Hepatocyte (in vitro differentiated cells): ENCODE data around the gene CCL28. TPM values are rescaled to one million over a fixed set of nuclear protein-coding genes. Genes with fewer than 3 reads are reported as not detected.
"Not testable (repeated sequence)": the region's sequence is repeated elsewhere in the genome, so short reads cannot be mapped to it uniquely, and the experiment has no call there.

Experiments used
- DNase-seq: peaks from one replicate; pipeline ENCODE4 v3.0.0-alpha.2; 2016; ENCODE audit warnings: low spot score
- H2AFZ ChIP-seq: fragments of 200-600 bp; sonication (generic); 2 replicates; pipeline ENCODE4 v1.6.0; 2016; ENCODE audit warnings: antibody characterized with exemption, mild to moderate bottlenecking
- H3K27ac ChIP-seq: fragments of 200-600 bp; sonication (generic); 2 replicates; pipeline ENCODE4 v1.5.1; 2016; ENCODE audit warnings: mild to moderate bottlenecking
- H3K27me3 ChIP-seq: fragments of 200-600 bp; sonication (generic); 2 replicates; pipeline ENCODE4 v1.6.1; 2016
- H3K36me3 ChIP-seq: fragments of 200-600 bp; sonication (generic); replicated peaks from 2 replicates; pipeline ENCODE4 v1.5.1; 2016; ENCODE audit warnings: low read depth; ENCODE audit not compliant: insufficient read depth
- H3K4me1 ChIP-seq: fragments of 200-600 bp; sonication (generic); 2 replicates; pipeline ENCODE4 v1.5.1; 2016; ENCODE audit warnings: mild to moderate bottlenecking, moderate library complexity; ENCODE audit not compliant: insufficient read depth
- H3K4me2 ChIP-seq: fragments of 200-600 bp; sonication (generic); 2 replicates; pipeline ENCODE4 v1.6.0; 2016
- H3K4me3 ChIP-seq: fragments of 200-600 bp; sonication (generic); 2 replicates; pipeline ENCODE4 v1.5.1; 2016; ENCODE audit warnings: mild to moderate bottlenecking
- H3K79me2 ChIP-seq: fragments of 200-600 bp; sonication (generic); 2 replicates; pipeline ENCODE4 v1.6.0; 2017; ENCODE audit warnings: mild to moderate bottlenecking
- H3K9me2 ChIP-seq: fragments of 200-600 bp; sonication (generic); replicated peaks from 2 replicates; pipeline ENCODE4 v1.6.0; 2017; ENCODE audit warnings: mild to moderate bottlenecking; ENCODE audit not compliant: insufficient read depth
- H3K9me3 ChIP-seq: fragments of 200-600 bp; sonication (generic); 2 replicates; pipeline ENCODE4 v1.5.1; 2016; ENCODE audit warnings: low read depth, mild to moderate bottlenecking
- H4K20me1 ChIP-seq: fragments of 200-600 bp; sonication (generic); 2 replicates; pipeline ENCODE4 v1.6.0; 2016; ENCODE audit warnings: mild to moderate bottlenecking; ENCODE audit not compliant: insufficient read depth, poor library complexity, severe bottlenecking
- CTCF ChIP-seq: fragments of 200-600 bp; sonication (generic); IDR thresholded peaks from 2 replicates; pipeline ENCODE4 v1.5.1; 2016; ENCODE audit warnings: antibody characterized with exemption, mild to moderate bottlenecking; ENCODE audit not compliant: poor library complexity
- EZH2 ChIP-seq: fragments of 200-600 bp; sonication (generic); IDR thresholded peaks from 2 replicates; pipeline ENCODE4 v1.6.1; 2016; ENCODE audit warnings: antibody characterized with exemption, mild to moderate bottlenecking, borderline replicate concordance
- EZH2phosphoT487 ChIP-seq: fragments of 200-600 bp; sonication (generic); IDR thresholded peaks from one replicate; pipeline ENCODE4 v1.6.1; 2018; ENCODE audit warnings: antibody characterized with exemption, mild to moderate bottlenecking, low read depth, moderate library complexity; ENCODE audit not compliant: unreplicated experiment, severe bottlenecking
- WGBS: methylation state at CpG from one replicate; pipeline ENCODE4 v1.1.6; 2016; ENCODE audit warnings: low lambda C conversion rate; ENCODE audit errors: missing lambda C conversion rate; 5-methylcytosine and 5-hydroxymethylcytosine counted together
- polyA plus RNA-seq: library from polyadenylated mRNA; unstranded; fragments of >200 nt; fragmentation: Nextera tagmentation; extraction: Ambion mirVana; gene quantifications from 2 replicates; pipeline ENCODE4 v1.2.1, GENCODE V29; 2016
- total RNA-seq: library from RNA; depleted of rRNA; stranded (reverse); fragments of >200 nt; gene quantifications from 2 replicates; pipeline ENCODE4 v1.2.3, GENCODE V29; 2014

CCL28 gene
- total RNA-seq: 0.52 and 0.80 TPM in 2 replicates
- 0.80 and 1.1 TPM in 2 replicates for polyA plus RNA-seq

- no peak for DNase-seq
- Histone ChIP-seq H3K79me2 (no peaks in the 10 kb centered on the region), H3K4me1 (no peaks in the 10 kb centered on the region), H2AFZ (no peak within 1 kb of the TSS), H3K27me3 (no peaks in the 10 kb centered on the region), H4K20me1 (no peaks in the 10 kb centered on the region), H3K4me2 (no peak within 1 kb of the TSS), H3K9me2 (no peaks in the 10 kb centered on the region), H3K36me3 (no peaks in the 10 kb centered on the region), H3K9me3 (no peaks in the 10 kb centered on the region), H3K4me3 (no peak within 1 kb of the TSS), H3K27ac (no peak within 1 kb of the TSS)
- WGBS: 88% methylated on average over 6 of the region's 6 CpGs
- TF ChIP-seq EZH2phosphoT487 (no peak), CTCF (no peak), EZH2 (no peak)
These were observed at the start of gene CCL28 for GRCh38 chr5:43412156-43412555. CCL28 (minus strand) TSS chr5:43412391; CDS start chr5:43412316, 75 bp downstream.

DNA sequence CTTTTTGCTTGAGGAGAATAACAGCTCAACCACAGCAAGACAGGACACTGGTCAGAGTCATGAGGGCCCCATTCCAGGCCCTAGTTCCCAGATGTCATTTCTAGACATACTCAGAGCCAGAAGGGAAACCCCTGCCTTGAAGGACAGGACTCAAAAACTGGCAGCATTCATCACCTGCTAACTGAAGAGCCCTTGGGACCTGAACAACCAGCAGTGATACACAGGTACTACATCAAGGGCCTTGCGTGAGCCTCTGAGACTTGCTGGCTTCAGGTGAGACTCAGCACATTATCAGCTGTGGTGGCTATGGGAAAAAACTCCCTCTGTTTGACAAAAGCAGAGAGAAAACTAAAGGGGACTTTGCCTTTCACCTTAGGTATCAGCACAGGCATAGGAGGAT is 48.9 kb upstream of the CCL28 start:
- H2AFZ ChIP-seq: no peak overlapping the region
- no peak overlapping the region for H3K27ac ChIP-seq
- no peak for DNase-seq
- H3K4me3 ChIP-seq: no peak overlapping the region
- no peaks in the 10 kb centered on the region for H3K4me1 ChIP-seq
- H3K9me3 ChIP-seq: peaks cover 10% of the 10 kb centered on the region
- TF ChIP-seq EZH2 (no peak), EZH2phosphoT487 (no peak), CTCF (no peak)
- H3K79me2 ChIP-seq: no peaks in the 10 kb centered on the region
- 100% methylated on average over 1 of the region's 1 CpG for WGBS
- H3K36me3 ChIP-seq: no peaks in the 10 kb centered on the region
- no peaks in the 10 kb centered on the region for H3K9me2 ChIP-seq
- H3K27me3 ChIP-seq: no peaks in the 10 kb centered on the region
- no peaks in the 10 kb centered on the region for H4K20me1 ChIP-seq
- no peak overlapping the region for H3K4me2 ChIP-seq

DNA sequence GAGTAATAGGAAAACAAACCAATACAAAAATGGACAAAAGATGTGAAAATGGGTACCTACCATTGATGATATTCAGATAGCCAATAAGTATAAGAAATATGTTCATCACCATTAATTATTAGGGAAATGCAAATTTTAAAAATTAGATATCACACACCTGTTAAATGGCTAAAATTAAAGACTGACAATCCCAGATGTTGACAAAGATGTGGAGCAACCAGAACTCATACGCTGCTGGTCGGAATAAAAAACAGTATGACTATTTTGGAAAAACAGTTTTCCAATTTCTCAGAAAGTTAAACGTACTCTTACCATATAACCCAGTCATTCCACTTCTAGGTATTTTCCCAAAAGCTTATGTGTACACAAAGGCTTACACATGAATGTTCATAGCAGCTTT is 44.4 kb upstream of the CCL28 start:
- no peaks in the 10 kb centered on the region for H3K27me3 ChIP-seq
- no peak overlapping the region for H3K4me2 ChIP-seq
- H3K4me3 ChIP-seq: no peak overlapping the region
- no peaks in the 10 kb centered on the region for H3K4me1 ChIP-seq
- H4K20me1 ChIP-seq: no peaks in the 10 kb centered on the region
- H3K79me2 ChIP-seq: no peaks in the 10 kb centered on the region
- H3K9me3 ChIP-seq: peaks cover 10% of the 10 kb centered on the region
- no peak overlapping the region for H3K27ac ChIP-seq
- 99% methylated on average over 3 of the region's 3 CpGs for WGBS
- H3K9me2 ChIP-seq: no peaks in the 10 kb centered on the region
- no peak overlapping the region for H2AFZ ChIP-seq
- DNase-seq: no peak
- TF ChIP-seq CTCF (no peak), EZH2phosphoT487 (no peak), EZH2 (no peak)
- H3K36me3 ChIP-seq: no peaks in the 10 kb centered on the region

DNA sequence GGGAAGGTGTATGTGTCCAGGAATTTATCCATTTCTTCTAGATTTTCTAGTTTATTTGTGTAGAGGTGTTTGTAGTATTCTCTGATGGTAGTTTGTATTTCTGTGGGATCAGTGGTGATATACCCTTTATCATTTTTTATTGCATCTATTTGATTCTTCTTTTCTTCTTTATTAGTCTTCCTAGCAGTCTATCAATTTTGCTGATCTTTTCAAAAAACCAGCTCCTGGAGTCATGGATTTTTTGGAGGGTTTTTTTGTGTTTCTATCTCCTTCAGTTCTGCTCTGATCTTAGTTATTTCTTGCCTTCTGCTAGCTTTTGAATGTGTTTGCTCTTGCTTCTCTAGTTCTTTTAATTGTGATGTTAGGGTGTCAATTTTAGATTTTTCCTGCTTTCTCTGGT is 29.4 kb upstream of the CCL28 start:
- H3K9me2 ChIP-seq, H3K36me3 ChIP-seq, H3K4me2 ChIP-seq, H3K9me3 ChIP-seq, H3K27me3 ChIP-seq, DNase-seq, H2AFZ ChIP-seq, H4K20me1 ChIP-seq, H3K4me1 ChIP-seq, H3K4me3 ChIP-seq, H3K27ac ChIP-seq, H3K79me2 ChIP-seq: not testable (repeated sequence)
